RPMI8226 (cell line): ENCODE measurements around the gene NUP210.

Experiments used
- DNase-seq: peaks from one replicate; pipeline ENCODE4 v3.0.0-alpha.2; 2015

Gene NUP210

GRCh38 chr3:13286873-13287272, 133.2 kb downstream of the NUP210 start:
- no peak for DNase-seq

- no peak for DNase-seq
Measured at GRCh38 chr3:13285007-13285567, 135.0 kb downstream of the NUP210 start.

- DNase-seq, result no peak
Measured at GRCh38 chr3:13283877-13284264, 136.3 kb downstream of the NUP210 start.

- peak; percentile 61 for DNase-seq
Measured at GRCh38 chr3:13282986-13283876, 136.9 kb downstream of the NUP210 start.

GRCh38 chr3:13282358-13282985, 137.7 kb downstream of the NUP210 start:
- DNase-seq, result peak; percentile 54

DNA sequence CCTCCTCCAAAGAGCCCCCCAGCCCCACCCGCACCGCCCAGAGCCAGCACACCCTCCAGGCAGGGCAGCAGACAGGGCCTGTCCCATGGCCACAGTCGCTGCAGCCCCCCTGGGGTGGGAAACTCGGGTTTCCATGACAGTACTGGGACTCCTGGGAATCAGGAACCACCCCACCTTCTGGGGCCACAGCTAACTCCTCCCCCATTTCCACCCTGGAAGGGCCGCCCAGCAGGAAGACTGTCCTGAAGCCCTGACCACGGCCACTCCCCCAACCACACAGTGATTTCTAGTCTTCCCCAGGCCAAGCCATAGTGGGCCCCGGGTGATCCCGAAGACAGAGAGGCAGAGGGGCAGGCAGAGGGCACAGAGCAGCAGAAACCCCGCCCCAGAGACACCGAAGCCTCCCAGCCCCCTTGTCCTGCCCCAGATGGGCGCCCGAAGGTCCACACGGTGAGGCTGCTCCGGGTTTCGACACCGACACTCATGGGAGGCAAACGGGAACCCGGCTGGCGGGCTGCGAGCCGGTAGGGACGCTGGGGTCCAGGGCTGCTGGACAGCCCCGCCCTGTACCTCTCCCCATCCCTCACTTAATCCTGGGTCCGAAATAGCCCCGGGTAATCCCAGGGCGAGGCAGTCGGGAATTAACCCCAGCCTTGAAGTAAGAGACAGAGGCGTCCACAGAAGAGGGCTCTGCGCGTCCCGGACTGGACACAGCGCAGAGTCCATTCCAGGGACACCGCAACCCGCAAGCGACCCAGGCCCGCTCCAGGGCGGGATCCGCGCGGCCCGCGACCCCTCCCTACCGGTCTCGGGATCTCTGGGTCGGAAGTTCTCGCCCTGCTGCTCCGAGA, 138.4 kb downstream of the NUP210 start:
- no peak for DNase-seq

GRCh38 chr3:13280811-13281506, 139.2 kb downstream of the NUP210 start:
- DNase-seq, result no peak

GRCh38 chr3:13280122-13280790, 139.9 kb downstream of the NUP210 start:
- DNase-seq, result no peak

- DNase-seq, result no peak
Measured at GRCh38 chr3:13279532-13279910, 140.6 kb downstream of the NUP210 start.

GRCh38 chr3:13278783-13279531, 141.2 kb downstream of the NUP210 start:
- DNase-seq, result no peak

DNA sequence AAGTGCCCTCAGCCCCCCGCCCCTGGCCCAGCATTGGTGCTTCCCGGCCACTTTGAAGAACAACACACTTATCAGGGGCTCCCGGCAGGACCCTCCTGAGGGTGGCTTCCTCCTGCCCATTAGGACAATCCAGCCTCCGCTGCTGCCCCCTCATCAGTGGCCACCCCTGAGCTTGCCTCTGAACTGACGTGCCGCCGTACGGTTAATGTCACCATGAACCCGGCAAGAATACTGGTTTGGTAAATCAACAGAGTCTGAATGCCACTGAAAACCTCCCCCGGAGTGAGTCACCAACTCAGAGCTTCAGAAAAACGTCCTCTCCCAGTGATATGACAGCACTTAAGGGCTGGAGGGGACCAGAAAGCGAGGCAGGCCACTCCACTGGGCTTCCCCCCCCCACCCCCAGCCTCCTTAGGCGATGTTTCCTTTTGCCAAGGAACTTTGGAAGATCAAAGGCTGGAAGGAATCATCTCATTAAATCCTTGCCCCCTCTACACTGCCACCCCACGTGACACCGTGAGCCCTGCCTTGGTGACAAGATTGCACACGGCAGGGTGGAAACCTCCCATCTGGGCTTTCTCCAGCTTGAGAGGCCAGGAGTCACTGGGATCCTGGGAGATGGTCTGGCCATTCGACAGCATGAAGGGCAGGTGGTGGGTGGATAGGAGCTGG, 142.1 kb downstream of the NUP210 start:
- DNase-seq, result no peak

GRCh38 chr3:13277196-13277813, 142.8 kb downstream of the NUP210 start:
- DNase-seq, result no peak

DNA sequence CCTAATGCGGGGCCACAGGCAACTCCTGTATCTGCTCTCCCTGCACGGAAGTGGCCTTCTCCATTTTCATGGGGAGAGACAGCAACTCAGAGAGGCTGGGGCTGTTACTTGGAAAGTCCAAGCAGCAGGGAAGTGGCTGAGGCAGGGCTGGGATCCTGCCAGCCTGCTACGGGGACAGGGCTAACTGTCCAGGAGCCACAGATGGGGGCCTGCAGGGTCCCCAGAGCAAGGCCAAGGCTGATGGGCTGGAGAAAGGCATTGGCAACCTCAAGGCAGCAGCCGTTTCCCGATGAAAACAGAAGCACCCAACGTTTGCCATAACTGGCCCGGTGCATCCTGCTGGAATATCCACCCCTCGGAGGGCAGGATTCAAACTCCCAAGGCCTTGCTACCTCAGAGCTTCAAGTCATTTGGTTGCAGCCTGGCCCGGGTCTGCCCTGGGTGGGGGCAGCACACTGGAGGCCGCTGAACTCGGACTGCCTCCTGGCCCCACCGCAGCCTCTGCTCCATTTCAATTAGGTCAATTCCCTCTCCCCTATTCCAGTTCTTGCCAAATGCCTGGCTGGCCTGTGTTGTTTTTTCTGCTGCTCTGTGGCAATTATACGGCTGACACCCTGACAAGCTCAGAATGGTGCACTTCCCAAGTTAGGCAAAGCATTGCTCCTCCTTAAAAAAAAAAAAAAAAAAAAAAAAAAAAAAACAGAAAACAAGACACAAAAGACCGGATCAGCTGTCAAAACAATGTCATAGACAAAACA, 143.5 kb downstream of the NUP210 start:
- DNase-seq, result no peak

- no peak for DNase-seq
Measured at GRCh38 chr3:13275376-13276005, 144.6 kb downstream of the NUP210 start.

DNA sequence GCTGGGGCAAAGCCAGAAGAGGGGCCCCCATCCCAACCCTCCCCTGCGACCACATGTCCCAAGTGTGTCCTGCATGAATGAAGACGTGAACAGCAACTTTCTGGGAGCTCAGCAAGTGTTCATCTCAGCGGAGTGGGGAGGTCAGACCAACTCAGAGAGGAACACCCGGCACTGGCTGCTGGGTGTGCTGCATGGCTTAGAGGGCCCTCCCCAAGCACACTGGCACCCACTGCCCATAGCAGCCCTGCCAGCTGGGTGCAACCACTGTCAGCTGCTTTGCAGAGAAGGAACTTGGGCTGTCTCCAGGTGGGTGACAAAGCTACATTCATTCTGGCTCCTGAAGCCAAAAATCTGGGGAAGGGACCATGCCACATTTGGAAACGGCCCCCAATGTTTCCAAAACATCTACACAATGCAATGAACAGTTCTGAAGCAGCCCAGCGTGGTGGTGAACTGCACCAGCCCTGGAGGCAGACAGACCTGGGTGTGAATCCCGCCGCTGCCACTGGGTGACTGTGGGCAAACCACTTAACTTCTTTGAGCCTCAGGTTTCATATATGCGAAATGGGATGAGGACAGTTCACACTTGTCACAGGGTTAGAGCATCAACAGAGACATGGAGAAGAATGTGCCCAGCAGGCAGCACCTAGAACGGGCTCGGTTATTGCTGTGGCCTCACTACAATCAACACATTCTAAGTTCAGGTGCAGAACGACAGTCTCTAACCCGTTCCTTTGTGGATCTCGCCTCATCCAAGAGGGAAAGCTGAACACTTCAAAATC, 145.4 kb downstream of the NUP210 start:
- DNase-seq, result peak; percentile 35

DNA sequence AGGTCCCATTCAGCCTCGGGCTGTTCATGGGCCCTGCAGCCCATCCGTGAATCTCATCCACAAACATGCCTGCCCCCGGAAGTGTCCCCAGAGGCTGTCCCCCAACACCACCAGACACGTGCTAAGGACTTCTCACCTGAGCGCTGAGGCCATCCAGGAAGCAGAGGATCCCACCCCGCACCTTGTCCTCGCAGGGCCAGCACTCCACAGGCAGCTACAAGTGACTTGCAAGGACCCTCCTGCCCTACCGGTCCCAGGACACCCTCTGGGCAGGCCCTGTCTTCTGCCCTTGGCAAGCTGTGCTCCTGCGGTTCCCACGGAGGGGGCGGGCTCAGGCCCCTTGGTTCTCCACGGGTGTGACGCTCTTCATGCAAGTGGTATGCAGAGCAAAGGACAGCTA, 146.0 kb downstream of the NUP210 start:
- no peak for DNase-seq

GRCh38 chr3:13273604-13274105, 146.5 kb downstream of the NUP210 start:
- DNase-seq, result no peak
